ENCODE measurements around the gene MINK1. TPM values are rescaled to one million over a fixed set of nuclear protein-coding genes. Genes with fewer than 3 reads are reported as not detected.
"Not testable (repeated sequence)": the region's sequence is repeated elsewhere in the genome, so short reads cannot be mapped to it uniquely, and the experiment has no call there.

Gene MINK1
- total and polyA plus RNA-seq, 5 donors, result 31.1 to 54.7 (median 48.8) TPM

GRCh38 chr17:4914551-4914950 is 81.4 kb downstream of the MINK1 start:
- not testable (repeated sequence) for H3K27ac ChIP-seq (ENCODE audit: low read length); H3K27me3 ChIP-seq (ENCODE audit: control insufficient read depth, insufficient read depth); H3K4me3 ChIP-seq (ENCODE audit: low read length); DNase-seq; H3K4me1 ChIP-seq (ENCODE audit: control insufficient read depth, insufficient read depth, low read length); ATAC-seq; H3K9me3 ChIP-seq (ENCODE audit: control insufficient read depth, low read length)
- intact Hi-C loops (cut with DNase I), result loop anchor here in 1 of 4 donors (5.0 kb wide), 1 partner anchor 73 kb away; the partner anchor contains the start of gene CAMTA2
- 91% methylated on average over 4 of the region's 4 CpGs for WGBS

GRCh38 chr17:4919511-4920047 is 86.4 kb downstream of the MINK1 start:
- DNase-seq, result no peak
- Histone ChIP-seq H3K9me3 (ENCODE audit: control insufficient read depth, low read length) (no peaks in the 10 kb centered on the region), H3K27me3 (ENCODE audit: control insufficient read depth, insufficient read depth) (no peaks in the 10 kb centered on the region), H3K4me1 (ENCODE audit: control insufficient read depth, insufficient read depth, low read length) (no peaks in the 10 kb centered on the region), H3K4me3 (ENCODE audit: low read length) (no peak overlapping the region), H3K27ac (ENCODE audit: low read length) (no peak overlapping the region)
- 44% methylated on average over 8 of the region's 8 CpGs for WGBS
- ATAC-seq, result no peak
- intact Hi-C loops (cut with DNase I), result no loop called here

- no peak for ATAC-seq
- intact Hi-C loops (cut with DNase I), result no loop called here
- WGBS, result 85% methylated on average over 10 of the region's 10 CpGs
Observed at GRCh38 chr17:4920351-4921048, 87.4 kb downstream of the MINK1 start.

GRCh38 chr17:4921320-4921719 is 88.2 kb downstream of the MINK1 start:
- intact Hi-C loops (cut with DNase I), result no loop called here
- Histone ChIP-seq H3K27ac (ENCODE audit: low read length) (no peak overlapping the region), H3K4me3 (ENCODE audit: low read length) (no peak overlapping the region), H3K27me3 (ENCODE audit: control insufficient read depth, insufficient read depth) (no peaks in the 10 kb centered on the region), H3K4me1 (ENCODE audit: control insufficient read depth, insufficient read depth, low read length) (no peaks in the 10 kb centered on the region), H3K9me3 (ENCODE audit: control insufficient read depth, low read length) (no peaks in the 10 kb centered on the region)
- no peak for DNase-seq
- ATAC-seq, result no peak
- 91% methylated on average over 4 of the region's 4 CpGs for WGBS

More at GRCh38 chr17:4920351-4921048, 87.4 kb downstream of the MINK1 start:
- no peak overlapping the region for H3K4me3 ChIP-seq (ENCODE audit: low read length)
- no peak overlapping the region for H3K27ac ChIP-seq (ENCODE audit: low read length)
- no peaks in the 10 kb centered on the region for H3K27me3 ChIP-seq (ENCODE audit: control insufficient read depth, insufficient read depth)
- DNase-seq, result no peak
- no peaks in the 10 kb centered on the region for H3K9me3 ChIP-seq (ENCODE audit: control insufficient read depth, low read length)
- no peaks in the 10 kb centered on the region for H3K4me1 ChIP-seq (ENCODE audit: control insufficient read depth, insufficient read depth, low read length)

GRCh38 chr17:4926577-4927335 is 93.6 kb downstream of the MINK1 start:
- intact Hi-C loops (cut with DNase I); H3K4me1 ChIP-seq (ENCODE audit: control insufficient read depth, insufficient read depth, low read length); ATAC-seq; H3K9me3 ChIP-seq (ENCODE audit: control insufficient read depth, low read length); H3K4me3 ChIP-seq (ENCODE audit: low read length); DNase-seq; H3K27me3 ChIP-seq (ENCODE audit: control insufficient read depth, insufficient read depth); H3K27ac ChIP-seq (ENCODE audit: low read length): not testable (repeated sequence)
- 83% methylated on average over 24 of the region's 24 CpGs for WGBS

- Histone ChIP-seq H3K9me3 (ENCODE audit: control insufficient read depth, low read length) (no peaks in the 10 kb centered on the region), H3K4me3 (ENCODE audit: low read length) (no peak overlapping the region), H3K27me3 (ENCODE audit: control insufficient read depth, insufficient read depth) (no peaks in the 10 kb centered on the region), H3K27ac (ENCODE audit: low read length) (no peak overlapping the region), H3K4me1 (ENCODE audit: control insufficient read depth, insufficient read depth, low read length) (peaks cover under 1% of the 10 kb centered on the region)
- intact Hi-C loops (cut with DNase I), result no loop called here
- no peak for DNase-seq
- 97% methylated on average over 18 of the region's 18 CpGs for WGBS
- no peak for ATAC-seq
Observed at GRCh38 chr17:4928881-4929280, 95.7 kb downstream of the MINK1 start.

- DNase-seq (no peak), ATAC-seq (no peak)
- Histone ChIP-seq H3K27ac (ENCODE audit: low read length) (no peak within 1 kb of the TSS), H3K27me3 (ENCODE audit: control insufficient read depth, insufficient read depth) (no peaks in the 10 kb centered on the region), H3K4me1 (ENCODE audit: control insufficient read depth, insufficient read depth, low read length) (peaks cover 5% of the 10 kb centered on the region), H3K9me3 (ENCODE audit: control insufficient read depth, low read length) (no peaks in the 10 kb centered on the region), H3K4me3 (ENCODE audit: low read length) (no peak within 1 kb of the TSS)
- intact Hi-C loops (cut with DNase I), result loop anchor here in 1 of 4 donors (10.0 kb wide), 1 partner anchor 53 kb away; the partner anchor contains the start of gene CAMTA2
- WGBS, result 54% methylated on average over 14 of the region's 14 CpGs
Observed at GRCh38 chr17:4931963-4932362, 98.8 kb downstream of the MINK1 start, which contains the start of gene GP1BA. Gene GP1BA (plus strand): TSS chr17:4932277. CDS start chr17:4932605, 328 bp downstream.

DNA sequence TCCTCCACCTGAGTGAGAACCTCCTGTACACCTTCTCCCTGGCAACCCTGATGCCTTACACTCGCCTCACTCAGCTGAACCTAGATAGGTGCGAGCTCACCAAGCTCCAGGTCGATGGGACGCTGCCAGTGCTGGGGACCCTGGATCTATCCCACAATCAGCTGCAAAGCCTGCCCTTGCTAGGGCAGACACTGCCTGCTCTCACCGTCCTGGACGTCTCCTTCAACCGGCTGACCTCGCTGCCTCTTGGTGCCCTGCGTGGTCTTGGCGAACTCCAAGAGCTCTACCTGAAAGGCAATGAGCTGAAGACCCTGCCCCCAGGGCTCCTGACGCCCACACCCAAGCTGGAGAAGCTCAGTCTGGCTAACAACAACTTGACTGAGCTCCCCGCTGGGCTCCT is 99.6 kb downstream of the MINK1 start:
- WGBS, result 95% methylated on average over 12 of the region's 12 CpGs
- Histone ChIP-seq H3K27ac (ENCODE audit: low read length) (no peak overlapping the region), H3K4me3 (ENCODE audit: low read length) (no peak overlapping the region), H3K4me1 (ENCODE audit: control insufficient read depth, insufficient read depth, low read length) (peaks cover 5% of the 10 kb centered on the region), H3K27me3 (ENCODE audit: control insufficient read depth, insufficient read depth) (no peaks in the 10 kb centered on the region), H3K9me3 (ENCODE audit: control insufficient read depth, low read length) (no peaks in the 10 kb centered on the region)
- ATAC-seq, result no peak
- intact Hi-C loops (cut with DNase I), result loop anchor here in 1 of 4 donors (10.0 kb wide), 1 partner anchor 52 kb away; the partner anchor contains the start of gene CAMTA2
- no peak for DNase-seq

DNA sequence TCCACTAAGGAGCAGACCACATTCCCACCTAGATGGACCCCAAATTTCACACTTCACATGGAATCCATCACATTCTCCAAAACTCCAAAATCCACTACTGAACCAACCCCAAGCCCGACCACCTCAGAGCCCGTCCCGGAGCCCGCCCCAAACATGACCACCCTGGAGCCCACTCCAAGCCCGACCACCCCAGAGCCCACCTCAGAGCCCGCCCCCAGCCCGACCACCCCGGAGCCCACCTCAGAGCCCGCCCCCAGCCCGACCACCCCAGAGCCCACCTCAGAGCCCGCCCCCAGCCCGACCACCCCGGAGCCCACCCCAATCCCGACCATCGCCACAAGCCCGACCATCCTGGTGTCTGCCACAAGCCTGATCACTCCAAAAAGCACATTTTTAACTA is 100.5 kb downstream of the MINK1 start:
- Histone ChIP-seq H3K27me3 (ENCODE audit: control insufficient read depth, insufficient read depth) (no peaks in the 10 kb centered on the region), H3K4me1 (ENCODE audit: control insufficient read depth, insufficient read depth, low read length) (peaks cover 6% of the 10 kb centered on the region), H3K9me3 (ENCODE audit: control insufficient read depth, low read length) (no peaks in the 10 kb centered on the region), H3K4me3 (ENCODE audit: low read length) (no peak overlapping the region), H3K27ac (ENCODE audit: low read length) (peak overlapping the region; percentile 66)
- ATAC-seq, result no peak
- WGBS, result 80% methylated on average over 16 of the region's 16 CpGs
- no peak for DNase-seq
- intact Hi-C loops (cut with DNase I), result loop anchor here in 1 of 4 donors (10.0 kb wide), 1 partner anchor 51 kb away; the partner anchor contains the start of gene CAMTA2

- H3K4me1 ChIP-seq (ENCODE audit: control insufficient read depth, insufficient read depth, low read length), result peaks cover 9% of the 10 kb centered on the region
- no peak overlapping the region for H3K4me3 ChIP-seq (ENCODE audit: low read length)
- intact Hi-C loops (cut with DNase I), result loop anchor here in 1 of 4 donors (10.0 kb wide), 1 partner anchor 50 kb away; the partner anchor contains the start of gene CAMTA2
- DNase-seq (peak in 2 of 3 donors; percentile 67 to 79), ATAC-seq (peak; percentile 28 to 38)
- no peaks in the 10 kb centered on the region for H3K9me3 ChIP-seq (ENCODE audit: control insufficient read depth, low read length)
- WGBS, result 17% methylated on average over 14 of the region's 14 CpGs
- H3K27me3 ChIP-seq (ENCODE audit: control insufficient read depth, insufficient read depth), result no peaks in the 10 kb centered on the region
- H3K27ac ChIP-seq (ENCODE audit: low read length), result peak overlapping the region; percentile 66
Observed at GRCh38 chr17:4934173-4934979, 101.2 kb downstream of the MINK1 start.
